Calu3 (cell line): Measurements from ENCODE around the gene DUSP6. TPM values are rescaled to one million over a fixed set of nuclear protein-coding genes. Genes with fewer than 3 reads are reported as not detected.

Experiments
- BruUV-seq: library from RNA; stranded (reverse); fragments of 400-500 nt; replicated peaks from 2 replicates; lab custom pipeline; 2021; lab: Mats Ljungman, UMichigan
- CTCF ChIA-PET: fragments of 300-600 bp; sonication (Branson Sonifier 250); formaldehyde crosslinking; loops from one replicate; lab custom pipeline; 2022; ENCODE audit warnings: antibody characterized with exemption; lab: Charles Lee
- DNase-seq: peaks from one replicate; pipeline ENCODE4 v3.0.0; 2022
- H3K27ac Mint-ChIP-seq: one replicate; pipeline ENCODE4 v1.8.0; 2022; ENCODE audit warnings: mixed read lengths; ENCODE audit not compliant: unreplicated experiment
- H3K27me3 Mint-ChIP-seq: one replicate; pipeline ENCODE4 v1.8.0; 2022; ENCODE audit warnings: mixed read lengths; ENCODE audit not compliant: unreplicated experiment
- H3K36me3 Mint-ChIP-seq: one replicate; pipeline ENCODE4 v1.8.0; 2022; ENCODE audit warnings: mild to moderate bottlenecking, moderate library complexity, mixed read lengths; ENCODE audit not compliant: insufficient read depth, unreplicated experiment
- H3K4me1 Mint-ChIP-seq: one replicate; pipeline ENCODE4 v1.8.0; 2022; ENCODE audit warnings: mild to moderate bottlenecking, low read depth, mixed read lengths; ENCODE audit not compliant: unreplicated experiment
- H3K4me3 Mint-ChIP-seq: one replicate; pipeline ENCODE4 v1.8.0; 2022; ENCODE audit warnings: mild to moderate bottlenecking, low read depth, moderate library complexity, mixed read lengths; ENCODE audit not compliant: unreplicated experiment
- H3K9me3 Mint-ChIP-seq: one replicate; pipeline ENCODE4 v1.8.0; 2022; ENCODE audit warnings: low read depth, mixed read lengths; ENCODE audit not compliant: unreplicated experiment
- CTCF ChIP-seq: fragments of 200-600 bp; IDR thresholded peaks from one replicate; pipeline ENCODE4 v1.8.0; 2022; ENCODE audit warnings: antibody characterized with exemption; ENCODE audit not compliant: unreplicated experiment
- intact Hi-C: fragments of 100-400 bp; cut with micrococcal nuclease; formaldehyde crosslinking; loops from one replicate; pipeline ENCODE4 v1.10.0; 2022; ENCODE audit not compliant: unreplicated experiment
- total RNA-seq: library from RNA; stranded (reverse); gene quantifications from 2 replicates; pipeline ENCODE4 v1.2.3, GENCODE V29; 2022

The DUSP6 gene
- total RNA-seq, 1 experiment from 2014 or later, result 108 TPM

GRCh38 chr12:89370850-89371249 is 18.5 kb upstream of the DUSP6 start:
- no TSS peak for BruUV-seq
- Mint-ChIP-seq H3K4me1 (peaks cover 64% of the 10 kb centered on the region), H3K27ac (peak overlapping the region; percentile 95), H3K9me3 (no peaks in the 10 kb centered on the region), H3K36me3 (peaks cover 29% of the 10 kb centered on the region), H3K4me3 (no peak overlapping the region), H3K27me3 (no peaks in the 10 kb centered on the region)
- CTCF ChIA-PET, result no interaction called here
- no peak for TF ChIP-seq CTCF
- intact Hi-C loops, result loop anchor here (5.0 kb wide), 1 partner anchor 86 kb away; no protein-coding TSS in a partner anchor
- DNase-seq, result no peak

- peaks cover 25% of the 10 kb centered on the region for H3K36me3 Mint-ChIP-seq
- no peaks in the 10 kb centered on the region for H3K9me3 Mint-ChIP-seq
- H3K27ac Mint-ChIP-seq, result peak overlapping the region; percentile 95
- no peak for TF ChIP-seq CTCF
- DNase-seq, result no peak
- H3K4me1 Mint-ChIP-seq, result peaks cover 60% of the 10 kb centered on the region
- H3K4me3 Mint-ChIP-seq, result no peak overlapping the region
- CTCF ChIA-PET, result no interaction called here
- BruUV-seq, result no TSS peak
- intact Hi-C loops, result loop anchor here (5.0 kb wide), 1 partner anchor 87 kb away; no protein-coding TSS in a partner anchor
- no peaks in the 10 kb centered on the region for H3K27me3 Mint-ChIP-seq
Observed at GRCh38 chr12:89370421-89370831, 18.1 kb upstream of the DUSP6 start.

- H3K36me3 Mint-ChIP-seq, result peaks cover 17% of the 10 kb centered on the region
Observed at GRCh38 chr12:89369166-89369565, 16.9 kb upstream of the DUSP6 start.

GRCh38 chr12:89368391-89368790 is 16.1 kb upstream of the DUSP6 start:
- no peak overlapping the region for H3K27ac Mint-ChIP-seq
- no peak overlapping the region for H3K4me3 Mint-ChIP-seq
- no peak for TF ChIP-seq CTCF
- H3K4me1 Mint-ChIP-seq, result peaks cover 63% of the 10 kb centered on the region
- H3K36me3 Mint-ChIP-seq, result peaks cover 12% of the 10 kb centered on the region
- DNase-seq, result no peak
- no TSS peak for BruUV-seq
- CTCF ChIA-PET, result no interaction called here
- H3K9me3 Mint-ChIP-seq, result no peaks in the 10 kb centered on the region
- H3K27me3 Mint-ChIP-seq, result no peaks in the 10 kb centered on the region
- intact Hi-C loops, result no loop called here

More at GRCh38 chr12:89369166-89369565, 16.9 kb upstream of the DUSP6 start:
- intact Hi-C loops, result no loop called here
- BruUV-seq, result no TSS peak
- no peak for DNase-seq
- no peak for TF ChIP-seq CTCF
- Mint-ChIP-seq H3K9me3 (no peaks in the 10 kb centered on the region), H3K27ac (no peak overlapping the region), H3K4me3 (no peak overlapping the region), H3K27me3 (no peaks in the 10 kb centered on the region), H3K4me1 (peaks cover 58% of the 10 kb centered on the region)
- CTCF ChIA-PET, result no interaction called here
